ENCODE data around the gene CDH18.

DNA sequence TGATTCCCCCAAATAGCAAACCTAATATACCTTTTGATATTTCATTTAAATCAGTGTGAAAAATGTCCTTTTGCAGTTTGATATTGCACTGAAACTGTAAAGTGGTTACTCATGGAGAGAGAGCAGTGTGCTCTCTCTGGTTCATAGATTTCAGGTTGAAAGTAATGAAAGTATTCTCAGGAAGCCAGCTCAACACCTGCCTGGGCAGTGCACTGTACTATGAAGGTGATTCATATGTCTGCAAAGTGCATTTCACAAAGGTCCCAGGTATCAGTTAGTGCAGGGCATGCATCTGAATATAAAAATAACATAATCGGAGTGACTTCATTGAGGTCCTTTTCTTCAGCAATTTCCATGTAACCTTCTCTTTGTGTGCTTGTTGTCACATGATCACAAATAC lies 274.3 kb downstream of the CDH18 start:
- TF ChIP-seq POLR2A (IDR thresholded peaks at IDR 0.05) (no peak), CTCF (IDR thresholded peaks at IDR 0.05) (no peak), POLR2AphosphoS5 (IDR thresholded peaks at IDR 0.05) (no peak)
